Cardiac fibroblast (primary cell): ENCODE results near the gene RASGRP1.
A peak's percentile ranks its signal among the peaks of the same experiment; 100 is the strongest.

ENCODE experiments used
- DNase-seq, 2 donors: peaks; one replicate each; pipeline versions ENCODE4 v3.0.0 to v3.0.0-alpha.2; 2010; ENCODE audit warnings: low read depth in 2 of 2
- H3K4me3 ChIP-seq, 2 donors: replicated peaks in 1 of 2; 1 replicate in 1 of 2; 2 replicates in 1 of 2; pipeline ENCODE4 v1.5.1; 2011; ENCODE audit warnings: low read depth in 2 of 2, low read length in 2 of 2, mild to moderate bottlenecking in 2 of 2, moderate library complexity in 1 of 2
- CTCF ChIP-seq: IDR thresholded peaks from one replicate; pipeline ENCODE4 v1.5.1; 2011; ENCODE audit warnings: low read depth, mild to moderate bottlenecking, low read length, inconsistent platforms

Gene RASGRP1

GRCh38 chr15:38526158-38526557, 38.5 kb downstream of the RASGRP1 start:
- TF ChIP-seq CTCF = no peak
- DNase-seq = no peak

GRCh38 chr15:38525489-38525888, 39.1 kb downstream of the RASGRP1 start:
- TF ChIP-seq CTCF = no peak
- H3K4me3 ChIP-seq = no peak overlapping the region
- DNase-seq = no peak

More at GRCh38 chr15:38526158-38526557, 38.5 kb downstream of the RASGRP1 start:
- no peak overlapping the region for H3K4me3 ChIP-seq

DNA sequence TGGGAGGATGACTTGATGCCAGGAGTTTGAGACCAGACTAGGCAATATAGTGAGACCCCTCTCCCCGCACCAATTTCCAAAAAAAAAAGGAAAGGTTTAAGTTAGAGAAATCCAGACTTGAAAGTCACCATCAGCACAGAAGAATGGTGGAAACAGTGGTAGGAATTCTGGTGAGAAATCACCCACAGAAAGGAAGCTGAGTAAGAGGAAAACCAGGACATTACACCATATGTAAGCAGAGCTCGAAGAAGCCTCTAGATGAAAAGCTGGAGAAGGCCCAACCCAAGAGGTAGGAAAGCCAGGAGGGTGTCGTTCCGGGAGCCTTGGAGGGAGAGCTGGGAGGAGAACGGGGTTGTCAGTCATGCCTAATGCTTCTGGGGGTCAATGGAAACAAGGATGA, 40.5 kb downstream of the RASGRP1 start:
- no peak for TF ChIP-seq CTCF
- DNase-seq = peak in 1 of 2 donors; percentile 63

GRCh38 chr15:38522922-38523321, 41.7 kb downstream of the RASGRP1 start:
- no peak overlapping the region for H3K4me3 ChIP-seq
- TF ChIP-seq CTCF = no peak
- no peak for DNase-seq

More for the DNA sequence above, 40.5 kb downstream of the RASGRP1 start:
- no peak overlapping the region for H3K4me3 ChIP-seq

DNA sequence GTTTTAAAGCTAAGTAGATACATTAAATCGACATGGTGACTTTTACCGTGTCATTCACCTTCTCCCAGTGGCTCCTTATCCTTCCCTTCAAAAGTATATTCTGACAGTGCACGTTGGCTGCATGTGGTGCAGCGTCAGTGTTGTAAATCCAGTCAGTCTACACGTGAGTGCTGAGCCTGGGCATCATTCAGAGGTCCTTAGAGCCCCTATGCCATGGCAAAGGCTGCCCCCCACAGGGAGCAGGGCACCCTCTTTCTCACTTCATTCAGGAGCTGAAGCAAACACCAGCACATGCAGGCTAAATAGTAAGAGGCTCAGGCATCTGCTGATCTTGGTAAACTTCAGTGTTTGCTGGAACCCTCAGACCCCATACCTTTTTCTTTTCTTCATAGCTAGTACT, 43.3 kb downstream of the RASGRP1 start:
- no peak overlapping the region for H3K4me3 ChIP-seq
- TF ChIP-seq CTCF = no peak
- DNase-seq = no peak

DNA sequence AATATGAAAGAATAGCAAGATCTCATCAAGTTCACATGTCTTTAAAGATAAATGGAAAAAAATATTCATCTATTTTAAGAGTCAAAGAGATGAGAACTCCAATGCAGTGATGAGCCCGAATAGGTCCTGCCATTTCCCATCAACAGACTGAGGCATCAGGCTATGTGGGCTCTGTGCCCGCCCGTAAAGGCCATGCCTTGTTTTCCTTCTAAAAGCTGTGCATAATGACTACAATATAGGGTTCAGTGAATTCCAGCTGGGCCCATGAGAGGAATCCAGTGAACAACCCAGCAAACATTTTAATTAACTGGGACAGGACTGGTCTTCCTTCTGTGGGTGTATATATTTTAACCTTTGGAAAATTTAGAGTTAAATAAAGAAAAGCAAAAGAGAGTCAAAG, 44.6 kb downstream of the RASGRP1 start:
- no peak for TF ChIP-seq CTCF
- DNase-seq = no peak
- no peak overlapping the region for H3K4me3 ChIP-seq

- no peak for DNase-seq
- no peak overlapping the region for H3K4me3 ChIP-seq
- TF ChIP-seq CTCF = no peak
Observed at GRCh38 chr15:38518084-38518483, 46.5 kb downstream of the RASGRP1 start.
